ENCODE results near the gene PPM1H.
"Not testable (repeated sequence)": the region's sequence is repeated elsewhere in the genome, so short reads cannot be mapped to it uniquely, and the experiment has no call there.

PPM1H gene

DNA sequence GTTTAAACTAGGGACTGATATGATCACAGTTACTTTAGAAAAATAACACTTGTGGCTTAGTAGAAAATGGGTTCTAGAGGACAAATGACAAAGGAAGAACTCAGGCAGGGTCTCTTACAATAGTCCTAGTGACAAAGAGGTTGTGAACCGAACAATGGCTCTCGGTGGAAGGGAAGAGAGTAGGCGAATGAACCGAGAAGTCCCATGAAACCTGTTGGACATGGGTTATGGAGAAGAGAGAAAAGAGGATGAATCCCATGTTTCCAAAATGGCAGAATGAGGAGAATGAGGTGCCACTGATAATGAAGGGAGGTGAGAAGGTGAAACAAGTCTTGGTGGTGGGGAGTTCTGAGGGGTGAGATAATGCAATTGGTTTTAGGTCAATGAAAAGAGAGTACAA is 94.1 kb downstream of the PPM1H start:
- FAIRE-seq (no peak), DNase-seq (ENCODE audit: low spot score) (no peak)

- FAIRE-seq (no peak), DNase-seq (ENCODE audit: low spot score) (no peak)
Measured at GRCh38 chr12:62839869-62840660, 94.9 kb downstream of the PPM1H start.

DNA sequence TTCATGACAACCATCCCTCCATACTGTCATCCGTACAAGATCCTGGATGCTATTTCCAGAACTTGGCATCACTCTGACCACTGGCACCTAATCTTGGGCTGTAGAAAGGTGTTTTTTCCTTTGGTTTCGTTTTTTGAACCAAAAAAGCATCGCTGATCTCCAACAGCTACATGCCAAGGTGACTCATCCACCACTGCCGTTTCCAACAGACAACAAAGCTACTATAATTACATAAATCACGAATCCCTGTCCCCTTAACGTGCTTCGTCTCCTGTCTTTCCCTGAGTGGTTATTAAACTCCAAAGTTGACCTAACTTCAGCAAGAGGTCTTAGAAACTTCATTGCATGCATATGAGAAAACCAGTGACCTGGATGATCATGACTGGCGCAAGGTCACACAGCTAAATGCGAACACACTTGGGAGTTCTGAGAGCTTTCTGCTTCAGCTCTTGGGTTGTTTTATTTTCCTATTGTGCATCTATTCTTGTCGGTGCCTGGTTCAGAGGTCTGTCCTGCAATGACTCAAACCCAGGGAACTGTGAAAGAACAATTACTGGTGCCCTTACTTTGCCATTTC is 99.9 kb downstream of the PPM1H start:
- FAIRE-seq (no peak), DNase-seq (ENCODE audit: low spot score) (peak; percentile 54)

GRCh38 chr12:62834406-62834805 is 100.5 kb downstream of the PPM1H start:
- DNase-seq (ENCODE audit: low spot score) (no peak), FAIRE-seq (no peak)

GRCh38 chr12:62833634-62834033 is 101.3 kb downstream of the PPM1H start:
- no peak for FAIRE-seq
- no peak for DNase-seq (ENCODE audit: low spot score)

- DNase-seq (ENCODE audit: low spot score) (no peak), FAIRE-seq (no peak)
Measured at GRCh38 chr12:62832558-62832957, 102.4 kb downstream of the PPM1H start.

GRCh38 chr12:62832027-62832426 is 102.9 kb downstream of the PPM1H start:
- no peak for FAIRE-seq

GRCh38 chr12:62827855-62828254 is 107.1 kb downstream of the PPM1H start:
- DNase-seq (ENCODE audit: low spot score) (no peak), FAIRE-seq (no peak)

More at GRCh38 chr12:62832027-62832426, 102.9 kb downstream of the PPM1H start:
- DNase-seq (ENCODE audit: low spot score) = no peak

DNA sequence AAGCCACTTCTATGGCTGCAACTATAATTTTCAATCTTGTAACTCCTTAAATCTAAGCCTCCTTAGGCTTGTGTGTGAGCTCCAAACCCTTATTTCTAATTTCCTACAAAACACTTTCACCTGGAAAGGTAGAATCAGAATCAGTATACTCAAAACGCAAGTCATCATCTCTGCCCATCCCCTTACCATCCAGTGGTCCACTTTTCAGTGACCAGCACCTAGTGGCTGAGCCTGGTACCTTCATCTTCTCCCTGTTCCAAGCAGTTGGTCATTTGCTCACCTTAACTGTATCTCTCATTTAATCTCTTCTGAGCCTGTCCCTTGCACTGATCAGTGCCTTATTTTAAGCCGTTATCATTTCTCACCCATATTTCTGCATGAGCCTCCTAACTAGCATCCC is 107.9 kb downstream of the PPM1H start:
- no peak for DNase-seq (ENCODE audit: low spot score)
- no peak for FAIRE-seq

- FAIRE-seq (no peak), DNase-seq (ENCODE audit: low spot score) (peak; percentile 39)
Measured at GRCh38 chr12:62817556-62818271, 117.2 kb downstream of the PPM1H start.

GRCh38 chr12:62814243-62814642 is 120.7 kb downstream of the PPM1H start:
- FAIRE-seq (no peak), DNase-seq (ENCODE audit: low spot score) (no peak)

DNA sequence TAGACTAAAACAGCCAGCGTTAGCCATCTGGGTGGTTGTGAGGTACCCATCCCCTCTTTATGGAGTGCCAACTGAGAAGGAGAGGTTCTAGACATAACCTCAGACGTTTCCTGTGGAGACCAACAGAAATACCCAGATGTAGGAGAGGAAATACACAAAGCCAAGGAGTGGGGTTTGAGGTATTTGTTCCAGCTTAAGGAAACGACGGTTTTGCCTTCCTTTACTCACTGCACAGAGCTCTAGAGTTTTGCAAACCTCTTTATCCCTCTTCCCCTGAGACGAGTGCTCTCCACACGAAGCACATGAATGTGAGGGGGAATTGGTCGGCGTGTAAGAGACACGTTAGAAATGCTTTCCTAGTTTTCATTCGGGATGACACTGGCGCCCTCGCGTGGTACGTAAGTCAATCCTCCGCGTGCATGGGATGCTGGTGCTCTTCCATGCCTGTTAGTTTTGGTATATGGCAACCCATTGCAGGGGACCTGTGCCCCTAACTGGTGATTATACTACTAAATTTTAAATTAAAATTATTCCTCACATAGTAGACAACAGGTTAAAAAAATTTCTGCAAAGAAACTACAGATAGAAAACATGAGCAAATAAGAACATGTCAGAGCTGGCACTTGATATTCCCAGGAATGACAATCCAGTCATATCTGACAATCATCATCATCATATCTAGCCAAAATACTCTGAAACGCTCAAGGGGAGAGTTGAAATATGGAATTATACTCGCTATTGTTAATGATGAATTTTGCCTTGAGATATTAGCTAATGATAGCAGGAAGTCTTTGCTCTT is 121.7 kb downstream of the PPM1H start:
- DNase-seq (ENCODE audit: low spot score) = peak; percentile 62
- FAIRE-seq = no peak

DNA sequence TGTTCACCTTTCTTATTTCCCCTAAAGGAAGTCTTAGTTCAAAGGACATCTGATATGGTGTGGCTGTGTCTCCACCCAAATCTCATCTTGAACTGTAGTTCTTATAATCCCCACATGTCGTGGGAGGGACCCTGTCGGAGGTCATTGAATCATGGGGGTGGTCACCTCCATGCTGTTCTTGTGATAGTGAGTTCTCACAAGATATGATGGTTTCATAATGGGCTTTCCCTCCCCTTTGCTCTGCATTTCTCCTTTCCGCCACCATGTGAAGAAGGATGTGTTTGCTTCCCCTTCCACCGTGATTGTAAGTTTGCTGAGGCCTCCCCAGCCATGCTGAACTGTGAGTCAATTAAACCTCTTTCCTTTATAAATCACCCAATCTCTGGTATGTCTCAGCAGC is 123.5 kb downstream of the PPM1H start:
- FAIRE-seq; DNase-seq (ENCODE audit: low spot score): not testable (repeated sequence)

DNA sequence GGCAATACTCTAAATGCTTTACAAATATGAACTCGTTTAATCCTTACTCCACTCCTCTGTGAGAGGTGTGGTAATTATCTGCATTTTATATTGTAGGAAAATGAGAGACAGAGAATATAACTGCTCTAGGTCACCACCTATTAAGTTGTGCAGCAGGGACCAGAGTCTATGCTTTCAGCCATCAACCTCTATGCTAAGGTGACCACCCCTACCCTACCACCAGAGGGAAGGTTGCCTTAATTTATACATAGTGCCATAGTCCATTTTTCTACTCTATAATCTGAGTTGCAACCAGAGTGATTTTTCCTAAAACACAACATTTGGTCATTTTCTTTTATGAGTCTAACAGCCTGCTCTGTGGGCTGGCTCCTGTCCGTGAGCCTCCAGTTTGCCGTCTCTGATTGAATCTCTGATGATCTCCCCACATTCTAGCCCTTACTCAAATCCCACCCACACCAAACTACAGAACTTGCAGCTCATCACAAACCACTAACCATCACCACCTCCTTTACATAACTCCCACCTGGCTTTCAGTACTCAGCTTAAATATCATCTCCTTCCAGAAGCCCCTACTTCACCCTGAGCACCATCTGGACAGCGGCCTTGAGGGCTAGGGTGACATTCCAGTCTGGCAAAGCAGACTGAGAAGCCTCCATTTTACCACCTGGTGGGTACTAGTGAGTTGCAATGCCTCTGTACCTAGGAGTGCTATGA is 126.6 kb downstream of the PPM1H start:
- FAIRE-seq (no peak), DNase-seq (ENCODE audit: low spot score) (no peak)

- no peak for DNase-seq (ENCODE audit: low spot score)
- no peak for FAIRE-seq
Measured at GRCh38 chr12:62806893-62807292, 128.1 kb downstream of the PPM1H start.

GRCh38 chr12:62806244-62806836 is 128.6 kb downstream of the PPM1H start:
- DNase-seq (ENCODE audit: low spot score) = no peak
- no peak for FAIRE-seq

DNA sequence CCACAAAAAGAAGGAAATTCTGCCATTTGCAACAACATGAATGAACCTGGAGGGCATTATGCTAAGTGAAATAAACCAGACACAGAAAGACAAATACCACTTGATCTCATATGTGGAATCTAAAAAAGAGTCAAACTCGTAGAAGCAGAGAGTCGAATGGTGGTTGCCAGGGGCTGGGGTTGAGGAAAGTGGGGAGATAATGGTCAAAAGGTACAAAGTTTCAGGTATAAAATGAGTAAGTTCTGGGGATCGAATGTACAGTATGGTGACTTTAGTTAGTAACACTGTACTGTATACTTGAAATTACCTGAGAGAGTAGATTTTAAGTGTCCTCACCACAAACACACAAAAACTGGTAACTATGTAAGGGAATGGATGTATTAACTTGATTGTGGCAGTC is 129.4 kb downstream of the PPM1H start:
- DNase-seq (ENCODE audit: low spot score) = no peak
- FAIRE-seq = no peak

DNA sequence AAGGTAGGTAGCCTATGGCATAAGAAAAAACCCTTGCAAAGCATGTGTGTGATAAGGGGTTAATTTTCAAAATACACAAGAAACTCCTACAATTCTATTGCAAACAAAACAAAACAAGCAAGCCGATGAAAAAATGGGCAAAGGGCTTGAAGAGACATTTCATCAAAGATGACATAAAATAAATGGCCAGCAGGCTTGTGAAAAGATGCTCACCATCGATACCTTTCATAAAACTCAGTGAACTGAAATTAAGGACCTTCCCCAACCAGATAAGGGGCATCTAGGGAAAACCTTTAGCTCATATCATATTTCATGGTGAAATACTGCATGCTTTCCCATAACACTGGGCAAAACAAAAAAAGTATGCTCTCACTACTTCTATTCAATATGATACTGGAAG is 131.2 kb downstream of the PPM1H start:
- no peak for DNase-seq (ENCODE audit: low spot score)

GRCh38 chr12:62802984-62803383 is 132.0 kb downstream of the PPM1H start:
- FAIRE-seq (no peak), DNase-seq (ENCODE audit: low spot score) (no peak)

More for the DNA sequence above, 131.2 kb downstream of the PPM1H start:
- FAIRE-seq = no peak

GRCh38 chr12:62802321-62802720 is 132.6 kb downstream of the PPM1H start:
- no peak for FAIRE-seq
- DNase-seq (ENCODE audit: low spot score) = no peak

DNA sequence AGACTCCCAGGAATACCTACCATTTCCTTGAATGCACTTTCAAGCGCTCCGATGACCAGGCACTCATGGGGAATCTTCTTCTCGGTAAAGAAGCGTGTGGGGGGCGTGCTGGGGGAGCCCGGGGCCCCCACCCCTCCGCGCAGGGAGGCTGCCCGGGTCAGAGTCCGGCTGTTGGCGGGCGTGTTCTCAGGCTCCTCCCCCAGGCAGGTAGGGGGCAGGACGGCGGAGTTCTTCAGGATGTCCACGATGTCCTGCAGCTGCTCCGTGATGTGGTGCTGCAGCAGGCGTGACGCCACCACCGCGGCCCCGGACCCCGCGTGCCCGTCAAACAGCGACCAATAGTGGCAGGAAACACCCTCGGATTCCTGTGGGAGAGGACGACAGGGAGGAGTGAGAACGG is 133.2 kb downstream of the PPM1H start:
- DNase-seq (ENCODE audit: low spot score) = no peak
- FAIRE-seq = no peak
